ENCODE results near the gene TSPO2. TPM values are rescaled to one million over a fixed set of nuclear protein-coding genes. Genes with fewer than 3 reads are reported as not detected.

The TSPO2 gene
- total and polyA plus RNA-seq, 2 of the 13 experiments (the other 11 are each of a cell fraction or from before 2014, with no cell fraction given), result 0.55 TPM; not detected in 1

GRCh38 chr6:41074692-41075436 lies 32.6 kb downstream of the TSPO2 start (continued):
- TF ChIP-seq ZNF770 (CRISPR knock-in tag; IDR thresholded peaks at IDR 0.05) (no peak), TEAD3 (CRISPR knock-in tag; optimal IDR thresholded peaks at IDR 0.05; ENCODE audit: borderline replicate concordance) (no peak), NFE2 (CRISPR knock-in tag; IDR thresholded peaks at IDR 0.05) (no peak), ZNF292 (CRISPR knock-in tag; IDR thresholded peaks at IDR 0.05; ENCODE audit: borderline replicate concordance, low read depth) (no peak), SIX4 (CRISPR knock-in tag; IDR thresholded peaks at IDR 0.05) (no peak), PITX1 (CRISPR knock-in tag; IDR thresholded peaks at IDR 0.05) (peak; percentile 55; the same call in 1 of the 2 replicates), TARDBP (CRISPR knock-in tag; IDR thresholded peaks at IDR 0.05) (no peak), GZF1 (CRISPR knock-in tag; IDR thresholded peaks at IDR 0.05) (no peak), ZNF546 (CRISPR knock-in tag; conservative IDR thresholded peaks at IDR 0.05) (no peak), ZNF672 (CRISPR knock-in tag; IDR thresholded peaks at IDR 0.05) (no peak), TBP (CRISPR knock-in tag; IDR thresholded peaks at IDR 0.05) (no peak), ZBTB10 (CRISPR knock-in tag; IDR thresholded peaks at IDR 0.05; ENCODE audit: borderline replicate concordance) (no peak), MXI1 (IDR thresholded peaks at IDR 0.05; ENCODE audit: borderline replicate concordance, low read depth, low read length) (no peak), ZZZ3 (CRISPR knock-in tag; IDR thresholded peaks at IDR 0.05; ENCODE audit: borderline replicate concordance) (no peak), ZNF143 (CRISPR knock-in tag; IDR thresholded peaks at IDR 0.05) (no peak), ZNF747 (CRISPR knock-in tag; IDR thresholded peaks at IDR 0.05; ENCODE audit: borderline replicate concordance) (no peak), CCAR2 (optimal IDR thresholded peaks at IDR 0.05; ENCODE audit: low read depth, low read length) (no peak), LCORL (IDR thresholded peaks at IDR 0.05) (no peak), LCORL (CRISPR knock-in tag; IDR thresholded peaks at IDR 0.05) (peak; percentile 40; the same call in 1 of the 2 replicates), SYNCRIP (IDR thresholded peaks at IDR 0.05; ENCODE audit: insufficient read depth, low read depth, low read length) (no peak)
- TF ChIP-seq, protein P1, sequence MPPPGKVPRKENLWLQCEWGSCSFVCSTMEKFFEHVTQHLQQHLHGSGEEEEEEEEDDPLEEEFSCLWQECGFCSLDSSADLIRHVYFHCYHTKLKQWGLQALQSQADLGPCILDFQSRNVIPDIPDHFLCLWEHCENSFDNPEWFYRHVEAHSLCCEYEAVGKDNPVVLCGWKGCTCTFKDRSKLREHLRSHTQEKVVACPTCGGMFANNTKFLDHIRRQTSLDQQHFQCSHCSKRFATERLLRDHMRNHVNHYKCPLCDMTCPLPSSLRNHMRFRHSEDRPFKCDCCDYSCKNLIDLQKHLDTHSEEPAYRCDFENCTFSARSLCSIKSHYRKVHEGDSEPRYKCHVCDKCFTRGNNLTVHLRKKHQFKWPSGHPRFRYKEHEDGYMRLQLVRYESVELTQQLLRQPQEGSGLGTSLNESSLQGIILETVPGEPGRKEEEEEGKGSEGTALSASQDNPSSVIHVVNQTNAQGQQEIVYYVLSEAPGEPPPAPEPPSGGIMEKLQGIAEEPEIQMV (CRISPR knock-in tag; IDR thresholded peaks at IDR 0.05; ENCODE audit: low read depth), result no peak
- TF ChIP-seq, protein P2, sequence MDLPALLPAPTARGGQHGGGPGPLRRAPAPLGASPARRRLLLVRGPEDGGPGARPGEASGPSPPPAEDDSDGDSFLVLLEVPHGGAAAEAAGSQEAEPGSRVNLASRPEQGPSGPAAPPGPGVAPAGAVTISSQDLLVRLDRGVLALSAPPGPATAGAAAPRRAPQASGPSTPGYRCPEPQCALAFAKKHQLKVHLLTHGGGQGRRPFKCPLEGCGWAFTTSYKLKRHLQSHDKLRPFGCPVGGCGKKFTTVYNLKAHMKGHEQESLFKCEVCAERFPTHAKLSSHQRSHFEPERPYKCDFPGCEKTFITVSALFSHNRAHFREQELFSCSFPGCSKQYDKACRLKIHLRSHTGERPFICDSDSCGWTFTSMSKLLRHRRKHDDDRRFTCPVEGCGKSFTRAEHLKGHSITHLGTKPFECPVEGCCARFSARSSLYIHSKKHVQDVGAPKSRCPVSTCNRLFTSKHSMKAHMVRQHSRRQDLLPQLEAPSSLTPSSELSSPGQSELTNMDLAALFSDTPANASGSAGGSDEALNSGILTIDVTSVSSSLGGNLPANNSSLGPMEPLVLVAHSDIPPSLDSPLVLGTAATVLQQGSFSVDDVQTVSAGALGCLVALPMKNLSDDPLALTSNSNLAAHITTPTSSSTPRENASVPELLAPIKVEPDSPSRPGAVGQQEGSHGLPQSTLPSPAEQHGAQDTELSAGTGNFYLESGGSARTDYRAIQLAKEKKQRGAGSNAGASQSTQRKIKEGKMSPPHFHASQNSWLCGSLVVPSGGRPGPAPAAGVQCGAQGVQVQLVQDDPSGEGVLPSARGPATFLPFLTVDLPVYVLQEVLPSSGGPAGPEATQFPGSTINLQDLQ (CRISPR knock-in tag; IDR thresholded peaks at IDR 0.05), result no peak

All from HepG2 (cell line).